Transverse colon (tissue), 4 donors: Measurements from ENCODE around the gene TCOF1. TPM values are rescaled to one million over a fixed set of nuclear protein-coding genes. Genes with fewer than 3 reads are reported as not detected.

Experiments used
- DNase-seq: peaks from one replicate; pipeline ENCODE4 v3.0.0-alpha.2; 2019
- H3K27ac ChIP-seq, 4 donors: fragments of 200-600 bp; sonication (generic); 2 replicates each; pipeline ENCODE4 v1.5.1; 2016 to 2018; ENCODE audit warnings: inconsistent platforms in 4 of 4
- H3K27me3 ChIP-seq: fragments of 200-600 bp; sonication (generic); 2 replicates; pipeline ENCODE4 v1.5.1; 2017; ENCODE audit warnings: inconsistent platforms
- H3K36me3 ChIP-seq, 4 donors: fragments of 200-600 bp; sonication (generic); 2 replicates each; pipeline ENCODE4 v1.5.1; 2017 to 2019; ENCODE audit warnings: inconsistent platforms in 4 of 4
- H3K4me1 ChIP-seq, 4 donors: fragments of 200-600 bp; sonication (generic); 2 replicates each; pipeline ENCODE4 v1.5.1; 2017 to 2020; ENCODE audit warnings: inconsistent platforms in 4 of 4
- H3K4me3 ChIP-seq, 4 donors: fragments of 200-600 bp; sonication (generic); 1 replicate in 1 of 4; 2 replicates in 3 of 4; pipeline versions ENCODE4 v1.5.1 to v1.6.1; 2017 to 2019; ENCODE audit warnings: inconsistent platforms in 4 of 4
- H3K9me3 ChIP-seq, 2 donors: fragments of 200-600 bp; sonication (generic); 2 replicates each; pipeline ENCODE4 v1.5.1; 2017 to 2019; ENCODE audit warnings: inconsistent platforms in 2 of 2
- EP300 ChIP-seq: sonication (generic); formaldehyde crosslinking; IDR thresholded peaks from one replicate; pipeline ENCODE4 v1.6.1; 2017; ENCODE audit warnings: antibody characterized with exemption, low read depth
- POLR2A ChIP-seq: fragments of 450-650 bp; IDR thresholded peaks from one replicate; pipeline ENCODE4 v1.6.1; 2016; ENCODE audit warnings: antibody characterized with exemption, mild to moderate bottlenecking, moderate library complexity
- POLR2AphosphoS5 ChIP-seq, 3 donors: sonication (generic); formaldehyde crosslinking; IDR thresholded peaks; one replicate each; pipeline ENCODE4 v1.6.1; 2016; ENCODE audit warnings: antibody characterized with exemption in 3 of 3
- WGBS, 2 donors: methylation state at CpG; one replicate each; pipeline ENCODE4 v1.1.5; 2018; ENCODE audit warnings: low coverage in 1 of 2; 5-methylcytosine and 5-hydroxymethylcytosine counted together
- in situ Hi-C, 4 donors: fragments of 200-750 bp; cut with MboI; loops; one replicate each; pipeline versions ENCODE4 v1.15.0 to v1.15.1; 2017; ENCODE audit warnings: low sequenced_read_pairs in 3 of 4, low pct_ligation_motif_present in 1 of 4, low pct_unique_long_range_greater_than_20kb in 1 of 4
- intact Hi-C: fragments of 100-400 bp; cut with DNase I; formaldehyde crosslinking; loops from one replicate; pipeline ENCODE4 v1.15.1; 2023; ENCODE audit warnings: low total_unique reads
- total RNA-seq, 4 donors: library from RNA; depleted of rRNA; stranded (reverse); fragments of >200 nt; gene quantifications; one replicate each; pipeline ENCODE4 v1.1.0, GENCODE V29; 2016
- TF ChIP-seq, protein P1 (sequence below), 5 experiments: fragments of 200-600 bp in 3 of 5; fragments of 450-650 bp in 2 of 5; sonication (generic) in 3 of 5; IDR thresholded peaks; 1 replicate in 2 of 5; 2 replicates in 3 of 5; pipeline ENCODE4 v1.5.1; 2016 to 2017; ENCODE audit warnings: antibody characterized with exemption in 5 of 5, inconsistent platforms in 3 of 5, mild to moderate bottlenecking in 2 of 5, moderate library complexity in 1 of 5

TCOF1 gene
- total RNA-seq, 4 donors from 2014 or later = 12.0 to 87.2 (median 31.3) TPM

DNA sequence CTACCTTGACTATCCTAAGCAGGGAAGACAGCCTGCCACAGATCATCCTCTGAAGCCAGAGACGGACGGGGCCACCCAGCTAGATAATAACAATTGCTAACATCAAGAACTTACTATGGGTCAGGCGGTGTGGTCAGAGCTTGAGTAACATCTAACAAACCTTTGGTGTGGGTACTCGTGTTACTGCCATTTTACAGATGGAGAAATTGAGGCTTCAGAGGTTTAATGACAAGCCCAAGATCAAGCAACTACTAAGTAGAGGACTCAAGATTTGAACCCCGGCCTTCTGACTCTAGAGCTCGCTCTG, 38.1 kb upstream of the TCOF1 start:
- no peak for DNase-seq
- Histone ChIP-seq H3K36me3 (no peaks in the 10 kb centered on the region), H3K4me3 (no peak overlapping the region), H3K27ac (no peak overlapping the region), H3K4me1 (no peaks in the 10 kb centered on the region), H3K27me3 (no peaks in the 10 kb centered on the region), H3K9me3 (no peaks in the 10 kb centered on the region)
- WGBS, 2 donors = 85 to 88% methylated on average over 3 to 6 of the region's 6 CpGs
- in situ Hi-C loops = no loop called here
- no peak for TF ChIP-seq POLR2AphosphoS5 (IDR thresholded peaks at IDR 0.05)
- TF ChIP-seq, protein P1, sequence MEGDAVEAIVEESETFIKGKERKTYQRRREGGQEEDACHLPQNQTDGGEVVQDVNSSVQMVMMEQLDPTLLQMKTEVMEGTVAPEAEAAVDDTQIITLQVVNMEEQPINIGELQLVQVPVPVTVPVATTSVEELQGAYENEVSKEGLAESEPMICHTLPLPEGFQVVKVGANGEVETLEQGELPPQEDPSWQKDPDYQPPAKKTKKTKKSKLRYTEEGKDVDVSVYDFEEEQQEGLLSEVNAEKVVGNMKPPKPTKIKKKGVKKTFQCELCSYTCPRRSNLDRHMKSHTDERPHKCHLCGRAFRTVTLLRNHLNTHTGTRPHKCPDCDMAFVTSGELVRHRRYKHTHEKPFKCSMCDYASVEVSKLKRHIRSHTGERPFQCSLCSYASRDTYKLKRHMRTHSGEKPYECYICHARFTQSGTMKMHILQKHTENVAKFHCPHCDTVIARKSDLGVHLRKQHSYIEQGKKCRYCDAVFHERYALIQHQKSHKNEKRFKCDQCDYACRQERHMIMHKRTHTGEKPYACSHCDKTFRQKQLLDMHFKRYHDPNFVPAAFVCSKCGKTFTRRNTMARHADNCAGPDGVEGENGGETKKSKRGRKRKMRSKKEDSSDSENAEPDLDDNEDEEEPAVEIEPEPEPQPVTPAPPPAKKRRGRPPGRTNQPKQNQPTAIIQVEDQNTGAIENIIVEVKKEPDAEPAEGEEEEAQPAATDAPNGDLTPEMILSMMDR (IDR thresholded peaks at IDR 0.05) = no peak
- no peak for TF ChIP-seq EP300
- no peak for TF ChIP-seq POLR2A
- intact Hi-C loops = no loop called here

DNA sequence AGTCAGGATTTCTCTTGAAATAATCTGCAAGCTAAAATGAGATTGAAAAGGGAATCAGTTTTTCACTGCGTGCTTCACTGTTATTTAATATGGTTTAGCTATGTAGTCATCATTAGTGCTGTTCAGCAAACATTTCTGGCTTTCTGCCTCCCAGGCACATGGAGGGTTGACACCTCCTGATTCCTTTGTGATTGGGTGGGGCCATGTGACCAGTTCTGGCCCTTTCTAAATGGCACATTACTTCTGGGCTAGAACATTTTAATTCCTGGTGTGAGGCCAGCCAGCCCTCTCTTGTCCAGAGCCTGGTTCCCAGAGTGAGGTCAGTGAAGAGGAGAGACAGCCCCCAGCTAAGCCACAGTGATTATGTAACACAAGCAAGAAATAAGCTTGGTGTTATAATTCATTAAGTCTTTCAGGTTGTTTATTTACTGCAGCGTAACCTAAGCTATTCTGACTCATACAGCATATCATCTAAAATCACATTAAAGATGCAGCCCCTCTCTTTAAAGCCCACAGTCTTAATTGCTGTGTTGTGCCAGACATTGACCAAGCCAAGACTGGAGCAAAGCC, 37.4 kb upstream of the TCOF1 start:
- Histone ChIP-seq H3K9me3 (no peaks in the 10 kb centered on the region), H3K27ac (peak overlapping the region in 1 of 4 donors; percentile 13), H3K4me3 (no peak overlapping the region), H3K36me3 (no peaks in the 10 kb centered on the region), H3K4me1 (no peaks in the 10 kb centered on the region), H3K27me3 (no peaks in the 10 kb centered on the region)
- in situ Hi-C loops = no loop called here
- intact Hi-C loops = no loop called here
- peak; percentile 55 for DNase-seq
- 67 to 80% methylated on average over 1 to 2 of the region's 2 CpGs for WGBS, 2 donors
- TF ChIP-seq EP300 (no peak), POLR2AphosphoS5 (IDR thresholded peaks at IDR 0.05) (peak in 2 of 3 donors; percentile 33 to 37), POLR2A (no peak)
- TF ChIP-seq, protein P1 (IDR thresholded peaks at IDR 0.05) = no peak

- intact Hi-C loops (no loop called here), in situ Hi-C loops (no loop called here)
- Histone ChIP-seq H3K36me3 (no peaks in the 10 kb centered on the region), H3K9me3 (no peaks in the 10 kb centered on the region), H3K4me3 (no peak overlapping the region), H3K27me3 (no peaks in the 10 kb centered on the region), H3K27ac (no peak overlapping the region), H3K4me1 (no peaks in the 10 kb centered on the region)
- no peak for TF ChIP-seq POLR2AphosphoS5 (IDR thresholded peaks at IDR 0.05)
- TF ChIP-seq, protein P1 (IDR thresholded peaks at IDR 0.05) = no peak
- TF ChIP-seq EP300 = no peak
- no peak for TF ChIP-seq POLR2A
- WGBS, 2 donors = 100% methylated on average over 1 of the region's 1 CpG; no CpG with 5 or more reads in 1 of the 2 donors
- DNase-seq = no peak
Observed at GRCh38 chr5:150321211-150321610, 36.3 kb upstream of the TCOF1 start.

DNA sequence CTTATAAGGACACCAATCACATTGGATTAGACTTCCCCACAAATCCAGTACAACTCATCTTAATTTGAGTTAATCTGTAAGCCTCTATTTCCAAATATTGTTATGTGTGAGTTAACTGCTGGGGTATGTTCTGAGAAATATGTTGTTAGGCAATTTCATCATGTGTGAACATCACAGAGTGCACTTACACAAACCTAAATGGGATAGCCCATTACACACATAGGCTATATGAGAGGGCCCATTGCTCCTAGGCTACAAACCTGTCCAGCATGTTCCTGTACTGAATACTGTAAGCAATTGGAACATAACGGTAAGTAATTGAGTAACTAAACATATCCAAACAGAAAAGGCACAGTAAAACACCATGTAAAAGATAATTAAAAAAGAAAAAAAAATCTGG, 35.7 kb upstream of the TCOF1 start:
- no peaks in the 10 kb centered on the region for H3K4me1 ChIP-seq
- in situ Hi-C loops (no loop called here), intact Hi-C loops (no loop called here)
- DNase-seq = no peak
- H3K36me3 ChIP-seq = no peaks in the 10 kb centered on the region
- 69 to 75% methylated on average over 1 of the region's 1 CpG for WGBS, 2 donors
- H3K27me3 ChIP-seq = no peaks in the 10 kb centered on the region
- H3K9me3 ChIP-seq = no peaks in the 10 kb centered on the region
- TF ChIP-seq POLR2AphosphoS5 (IDR thresholded peaks at IDR 0.05) = no peak
- TF ChIP-seq, protein P1 (IDR thresholded peaks at IDR 0.05) = no peak
- no peak for TF ChIP-seq EP300
- no peak overlapping the region for H3K4me3 ChIP-seq
- no peak overlapping the region for H3K27ac ChIP-seq
